PC-9 (cell line): ENCODE measurements around the gene PFKM.

ENCODE experiments used
- EZH2 ChIP-seq: fragments of 200-600 bp; sonication (generic); IDR thresholded peaks from 2 replicates; pipeline ENCODE4 v1.8.0; 2017; ENCODE audit warnings: antibody characterized with exemption, low read depth
- TF ChIP-seq, protein P1 (sequence below): fragments of 200-600 bp; sonication (generic); conservative IDR thresholded peaks from 2 replicates; pipeline ENCODE4 v1.6.1; 2017; ENCODE audit warnings: mixed run types, antibody characterized with exemption, mild to moderate bottlenecking, moderate library complexity

DNA sequence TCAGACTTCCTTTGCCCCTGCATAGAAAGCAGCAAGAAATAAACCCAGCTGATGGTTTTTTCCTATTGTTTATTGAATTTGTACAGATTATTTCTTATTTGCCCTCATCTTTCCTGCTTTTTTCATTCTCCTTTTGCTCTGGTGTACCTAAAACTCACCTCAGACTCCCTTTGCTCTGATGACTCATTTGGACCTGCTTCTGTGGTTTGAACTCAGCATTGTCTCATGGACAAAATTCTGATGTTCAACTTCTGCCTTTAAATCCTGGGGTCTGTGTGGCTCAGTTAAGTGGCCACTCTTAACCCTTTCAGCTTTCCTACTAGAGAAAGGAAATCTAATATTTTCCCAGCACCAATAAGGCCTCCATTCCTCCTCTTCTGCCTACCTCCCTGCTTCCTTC, 9.7 kb upstream of the PFKM start:
- no peak for TF ChIP-seq EZH2
- TF ChIP-seq, protein P1, sequence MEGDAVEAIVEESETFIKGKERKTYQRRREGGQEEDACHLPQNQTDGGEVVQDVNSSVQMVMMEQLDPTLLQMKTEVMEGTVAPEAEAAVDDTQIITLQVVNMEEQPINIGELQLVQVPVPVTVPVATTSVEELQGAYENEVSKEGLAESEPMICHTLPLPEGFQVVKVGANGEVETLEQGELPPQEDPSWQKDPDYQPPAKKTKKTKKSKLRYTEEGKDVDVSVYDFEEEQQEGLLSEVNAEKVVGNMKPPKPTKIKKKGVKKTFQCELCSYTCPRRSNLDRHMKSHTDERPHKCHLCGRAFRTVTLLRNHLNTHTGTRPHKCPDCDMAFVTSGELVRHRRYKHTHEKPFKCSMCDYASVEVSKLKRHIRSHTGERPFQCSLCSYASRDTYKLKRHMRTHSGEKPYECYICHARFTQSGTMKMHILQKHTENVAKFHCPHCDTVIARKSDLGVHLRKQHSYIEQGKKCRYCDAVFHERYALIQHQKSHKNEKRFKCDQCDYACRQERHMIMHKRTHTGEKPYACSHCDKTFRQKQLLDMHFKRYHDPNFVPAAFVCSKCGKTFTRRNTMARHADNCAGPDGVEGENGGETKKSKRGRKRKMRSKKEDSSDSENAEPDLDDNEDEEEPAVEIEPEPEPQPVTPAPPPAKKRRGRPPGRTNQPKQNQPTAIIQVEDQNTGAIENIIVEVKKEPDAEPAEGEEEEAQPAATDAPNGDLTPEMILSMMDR, result no peak
